NCI-H226 (cell line): Measurements from ENCODE around the gene SNAPC4.

Source experiments
- DNase-seq: peaks from one replicate; pipeline ENCODE4 v3.0.0-alpha.2; 2015

SNAPC4 gene

GRCh38 chr9:136370687-136371532, 29.1 kb downstream of the SNAPC4 start:
- DNase-seq: no peak

GRCh38 chr9:136370037-136370436, 29.9 kb downstream of the SNAPC4 start:
- DNase-seq: no peak

GRCh38 chr9:136368190-136368589, 31.8 kb downstream of the SNAPC4 start:
- DNase-seq: no peak

GRCh38 chr9:136367296-136368145, 32.4 kb downstream of the SNAPC4 start:
- DNase-seq: no peak

- no peak for DNase-seq
These were observed 33.1 kb downstream of the SNAPC4 start for GRCh38 chr9:136366826-136367225.

GRCh38 chr9:136365775-136366222, 34.2 kb downstream of the SNAPC4 start:
- no peak for DNase-seq

GRCh38 chr9:136364942-136365774, 34.8 kb downstream of the SNAPC4 start:
- no peak for DNase-seq

- no peak for DNase-seq
These were observed 35.8 kb downstream of the SNAPC4 start for GRCh38 chr9:136363949-136364748.

GRCh38 chr9:136363106-136363948, 36.6 kb downstream of the SNAPC4 start, which contains the start of gene DNLZ:
Gene DNLZ, minus strand, starts transcription at chr9:136363744. Its CDS starts 30 bp downstream, at chr9:136363714.
- peak; percentile 78 for DNase-seq

GRCh38 chr9:136362450-136362784, 37.6 kb downstream of the SNAPC4 start:
- DNase-seq: no peak

- DNase-seq: no peak
These were observed 38.1 kb downstream of the SNAPC4 start for GRCh38 chr9:136361754-136362449.

- DNase-seq: no peak
These were observed 38.8 kb downstream of the SNAPC4 start for GRCh38 chr9:136361047-136361753.

GRCh38 chr9:136359774-136360718, 39.9 kb downstream of the SNAPC4 start:
- DNase-seq: no peak

GRCh38 chr9:136358888-136359287, 41.1 kb downstream of the SNAPC4 start:
- no peak for DNase-seq

- no peak for DNase-seq
These were observed 42.0 kb downstream of the SNAPC4 start for GRCh38 chr9:136358016-136358415.

GRCh38 chr9:136357202-136357725, 42.7 kb downstream of the SNAPC4 start:
- DNase-seq: no peak

GRCh38 chr9:136355616-136356557, 44.1 kb downstream of the SNAPC4 start:
- no peak for DNase-seq
